HEK293T (cell line): ENCODE data around the gene DCST2.

Experiments used
- CTCF ChIA-PET: fragments of 350-600 bp; formaldehyde crosslinking; extraction: SDS; loops from one replicate; lab custom pipeline; 2021; ENCODE audit warnings: antibody characterized with exemption, inconsistent platforms; lab: Yijun Ruan, JAX
- POLR2A ChIA-PET: fragments of 350-600 bp; formaldehyde crosslinking; extraction: SDS; loops from one replicate; lab custom pipeline; 2020; ENCODE audit warnings: antibody characterized with exemption, inconsistent platforms; lab: Yijun Ruan, JAX
- DNase-seq: peaks from one replicate; pipeline ENCODE4 v3.0.0; 2012; ENCODE audit warnings: mixed read lengths; ENCODE audit errors: extremely low spot score
- ARNT ChIP-seq: fragments of 450-650 bp; IDR thresholded peaks from 2 replicates; pipeline ENCODE4 v1.6.1; 2017; ENCODE audit warnings: mild to moderate bottlenecking
- BHLHE40 ChIP-seq: fragments of 450-650 bp; IDR thresholded peaks from 2 replicates; pipeline ENCODE4 v1.6.1; 2016; ENCODE audit warnings: mild to moderate bottlenecking, moderate library complexity, borderline replicate concordance
- CTBP1 ChIP-seq: fragments of 450-650 bp; IDR thresholded peaks from 2 replicates; pipeline ENCODE4 v1.6.1; 2016; ENCODE audit warnings: borderline replicate concordance
- ELF4 ChIP-seq: fragments of 450-650 bp; IDR thresholded peaks from 2 replicates; pipeline ENCODE4 v1.6.1; 2017; ENCODE audit warnings: antibody characterized with exemption
- FOXA1 ChIP-seq: fragments of 450-650 bp; IDR thresholded peaks from 2 replicates; pipeline ENCODE4 v1.6.1; 2016; ENCODE audit warnings: mild to moderate bottlenecking
- FOXK2 ChIP-seq: fragments of 450-650 bp; IDR thresholded peaks from 2 replicates; pipeline ENCODE4 v1.6.1; 2016; ENCODE audit warnings: mild to moderate bottlenecking
- FOXM1 ChIP-seq: fragments of 450-650 bp; IDR thresholded peaks from 2 replicates; pipeline ENCODE4 v1.6.1; 2017; ENCODE audit warnings: mild to moderate bottlenecking, borderline replicate concordance
- HDGF ChIP-seq: fragments of 450-650 bp; IDR thresholded peaks from 2 replicates; pipeline ENCODE4 v1.6.1; 2017; ENCODE audit warnings: antibody characterized with exemption, borderline replicate concordance
- L3MBTL2 ChIP-seq: fragments of 450-650 bp; conservative IDR thresholded peaks from 2 replicates; pipeline ENCODE4 v1.6.1; 2016; ENCODE audit warnings: mild to moderate bottlenecking
- LEF1 ChIP-seq: fragments of 450-650 bp; IDR thresholded peaks from 2 replicates; pipeline ENCODE4 v1.6.1; 2017; ENCODE audit warnings: mild to moderate bottlenecking, borderline replicate concordance
- NFRKB ChIP-seq: fragments of 450-650 bp; IDR thresholded peaks from 2 replicates; pipeline ENCODE4 v1.6.1; 2016; ENCODE audit warnings: mild to moderate bottlenecking, moderate library complexity
- PKNOX1 ChIP-seq: fragments of 450-650 bp; IDR thresholded peaks from 2 replicates; pipeline ENCODE4 v1.6.1; 2016
- SP1 ChIP-seq: fragments of 450-650 bp; IDR thresholded peaks from 2 replicates; pipeline ENCODE4 v1.6.1; 2017
- SUZ12 ChIP-seq: fragments of 450-650 bp; IDR thresholded peaks from 2 replicates; pipeline ENCODE4 v1.6.1; 2016; ENCODE audit warnings: mild to moderate bottlenecking
- TARDBP ChIP-seq: fragments of 450-650 bp; IDR thresholded peaks from 2 replicates; pipeline ENCODE4 v1.6.1; 2016
- ZNF384 ChIP-seq: fragments of 450-650 bp; IDR thresholded peaks from 2 replicates; pipeline ENCODE4 v1.6.1; 2016

The DCST2 gene

GRCh38 chr1:155077346-155077745, 43.8 kb upstream of the DCST2 start:
- POLR2A ChIA-PET = interaction anchor here (1.0 to 3.4 kb wide), 3 partner anchors 12 to 96 kb away, joined by 3 to 15 read pairs (median 14); partner anchors contain the start of genes ADAM15 and KRTCAP2
- CTCF ChIA-PET = interaction anchor here (1.0 to 3.3 kb wide), 3 partner anchors 7 to 96 kb away, joined by 3 to 24 read pairs (median 4); partner anchors contain the start of gene KRTCAP2
- no peak for DNase-seq

GRCh38 chr1:155076371-155076770, 42.8 kb upstream of the DCST2 start:
- ChIA-PET POLR2A (interaction anchor here (0.9 to 3.4 kb wide), 5 partner anchors 9 to 97 kb away, joined by 3 to 15 read pairs (median 5); partner anchors contain the start of genes ADAM15 and KRTCAP2), CTCF (interaction anchor here (0.6 to 3.3 kb wide), 6 partner anchors 8 to 405 kb away, joined by 3 to 24 read pairs (median 5); partner anchors contain the start of gene KRTCAP2)
- TF ChIP-seq FOXK2 (no peak), NFRKB (no peak), SUZ12 (no peak), L3MBTL2 (no peak), PKNOX1 (no peak), TARDBP (no peak), ZNF384 (no peak), ARNT (no peak), ELF4 (no peak), CTBP1 (no peak), SP1 (no peak), BHLHE40 (no peak), LEF1 (no peak)
- no peak for DNase-seq

More at GRCh38 chr1:155077346-155077745, 43.8 kb upstream of the DCST2 start:
- TF ChIP-seq ELF4 = no peak
- no peak for TF ChIP-seq FOXA1
- no peak for TF ChIP-seq FOXK2
- no peak for TF ChIP-seq PKNOX1
- no peak for TF ChIP-seq CTBP1
- no peak for TF ChIP-seq SP1
- no peak for TF ChIP-seq ARNT
- no peak for TF ChIP-seq SUZ12
- TF ChIP-seq LEF1 = no peak
- TF ChIP-seq HDGF = no peak
- no peak for TF ChIP-seq FOXM1
- no peak for TF ChIP-seq TARDBP
- TF ChIP-seq BHLHE40 = no peak

- POLR2A ChIA-PET = interaction anchor here (0.7 to 3.4 kb wide), 7 partner anchors 9 to 97 kb away, joined by 3 to 15 read pairs (median 4); partner anchors contain the start of genes ADAM15, FLAD1 and KRTCAP2
- no peak for DNase-seq
- TF ChIP-seq CTBP1 (no peak), PKNOX1 (peak; percentile 71), BHLHE40 (no peak)
- CTCF ChIA-PET = interaction anchor here (0.6 to 3.3 kb wide), 5 partner anchors 9 to 118 kb away, joined by 3 to 24 read pairs (median 6); partner anchors contain the start of gene ADAM15
Observed at GRCh38 chr1:155075535-155075934, 42.0 kb upstream of the DCST2 start.

- ChIA-PET POLR2A (interaction anchor here (3.3 kb wide), 1 partner anchor 9 kb away, joined by 15 read pairs; no protein-coding TSS in a partner anchor), CTCF (interaction anchor here (1.0 to 3.3 kb wide), 3 partner anchors 11 to 13 kb away, joined by 3 to 24 read pairs (median 6); no protein-coding TSS in a partner anchor)
- TF ChIP-seq PKNOX1 (no peak), NFRKB (no peak), HDGF (no peak), SUZ12 (no peak), TARDBP (no peak), BHLHE40 (no peak), FOXM1 (no peak), CTBP1 (no peak), SP1 (no peak), L3MBTL2 (no peak), LEF1 (no peak), FOXA1 (no peak)
- DNase-seq = no peak
Observed at GRCh38 chr1:155073377-155074242, 40.0 kb upstream of the DCST2 start.

- ChIA-PET POLR2A (interaction anchor here (1.0 to 1.4 kb wide), 2 partner anchors 22 to 154 kb away, joined by 3 to 4 read pairs; partner anchors contain the start of gene ADAM15), CTCF (interaction anchor here (1.0 to 1.2 kb wide), 2 partner anchors 12 to 14 kb away, joined by 3 to 6 read pairs; no protein-coding TSS in a partner anchor)
- TF ChIP-seq FOXK2 (no peak), ZNF384 (no peak), HDGF (no peak), FOXM1 (no peak), TARDBP (no peak), ELF4 (no peak), SUZ12 (no peak), CTBP1 (no peak), ARNT (no peak), BHLHE40 (no peak), SP1 (no peak)
- DNase-seq = no peak
Observed at GRCh38 chr1:155072531-155073289, 39.1 kb upstream of the DCST2 start.
